Transverse colon (tissue), 4 donors: ENCODE results near the gene RPIA.

ENCODE experiments used
- CTCF ChIP-seq, 5 experiments: fragments of 200-600 bp in 3 of 5; fragments of 450-650 bp in 2 of 5; sonication (generic) in 3 of 5; IDR thresholded peaks; 1 replicate in 2 of 5; 2 replicates in 3 of 5; pipeline ENCODE4 v1.5.1; 2016 to 2017; ENCODE audit warnings: antibody characterized with exemption in 5 of 5, inconsistent platforms in 3 of 5, mild to moderate bottlenecking in 2 of 5, moderate library complexity in 1 of 5
- EP300 ChIP-seq: sonication (generic); formaldehyde crosslinking; IDR thresholded peaks from one replicate; pipeline ENCODE4 v1.6.1; 2017; ENCODE audit warnings: antibody characterized with exemption, low read depth
- POLR2A ChIP-seq: fragments of 450-650 bp; IDR thresholded peaks from one replicate; pipeline ENCODE4 v1.6.1; 2016; ENCODE audit warnings: antibody characterized with exemption, mild to moderate bottlenecking, moderate library complexity
- POLR2AphosphoS5 ChIP-seq, 3 donors: sonication (generic); formaldehyde crosslinking; IDR thresholded peaks; one replicate each; pipeline ENCODE4 v1.6.1; 2016; ENCODE audit warnings: antibody characterized with exemption in 3 of 3

- TF ChIP-seq CTCF (IDR thresholded peaks at IDR 0.05) = peak in 4 of 5 experiments; percentile 54 to 67 (median 60)
- TF ChIP-seq EP300 = no peak
- peak; percentile 64 to 79 (median 74) for TF ChIP-seq POLR2AphosphoS5 (IDR thresholded peaks at IDR 0.05)
- peak; percentile 73 for TF ChIP-seq POLR2A
These were observed at the start of gene RPIA for GRCh38 chr2:88691339-88692183.
